OCI-LY3 (cell line): ENCODE results near the gene MEIS3.

ENCODE experiments used
- H2AFZ ChIP-seq: fragments of 200-600, 300-600 bp; shearing (Covaris generic); 2 replicates; pipeline ENCODE4 v1.6.0; 2014; ENCODE audit warnings: antibody characterized with exemption, low read depth, low read length
- H3K27ac ChIP-seq: fragments of 200-600, 300-600 bp; sonication (generic); 2 replicates; pipeline ENCODE4 v1.5.1; 2014; ENCODE audit warnings: mild to moderate bottlenecking, low read length, moderate library complexity, mixed read lengths
- H3K27me3 ChIP-seq: fragments of 200-600, 300-600 bp; sonication (generic); 2 replicates; pipeline ENCODE4 v1.6.1; 2014; ENCODE audit warnings: low read depth, low read length, mixed read lengths
- H3K36me3 ChIP-seq: fragments of 200-600, 300-600 bp; sonication (generic); replicated peaks from 2 replicates; pipeline ENCODE3; 2014; ENCODE audit warnings: low read depth, low read length, mixed read lengths
- H3K4me1 ChIP-seq: fragments of 300-600, 200-600 bp; sonication (generic); 2 replicates; pipeline ENCODE4 v1.6.1; 2014; ENCODE audit warnings: low read length, mixed read lengths
- H3K4me2 ChIP-seq: fragments of 200-600, 300-600 bp; sonication (generic); 2 replicates; pipeline ENCODE4 v1.6.1; 2014; ENCODE audit warnings: low read length, mixed read lengths
- H3K4me3 ChIP-seq: fragments of 300-600, 200-600 bp; sonication (generic); 2 replicates; pipeline ENCODE4 v1.5.1; 2014; ENCODE audit warnings: antibody characterized with exemption, mild to moderate bottlenecking, low read length, moderate library complexity
- H3K79me2 ChIP-seq: fragments of 300-600, 200-600 bp; shearing (Covaris generic); 2 replicates; pipeline ENCODE4 v1.6.1; 2014; ENCODE audit warnings: mild to moderate bottlenecking, low read length, mixed read lengths
- H3K9ac ChIP-seq: fragments of 300-600, 200-600 bp; shearing (Covaris generic); 2 replicates; pipeline ENCODE4 v1.6.0; 2014; ENCODE audit warnings: mild to moderate bottlenecking, low read length, moderate library complexity
- H3K9me3 ChIP-seq: fragments of 200-600, 300-600 bp; shearing (Covaris generic); 2 replicates; pipeline ENCODE4 v1.6.1; 2014; ENCODE audit warnings: low read length, mixed read lengths; ENCODE audit not compliant: insufficient read depth
- H4K20me1 ChIP-seq: fragments of 200-600, 300-600 bp; sonication (generic); 2 replicates; pipeline ENCODE4 v1.6.1; 2016; ENCODE audit warnings: low read length, mixed read lengths; ENCODE audit not compliant: insufficient read depth
- EZH2phosphoT487 ChIP-seq: fragments of 200-600 bp; shearing (Covaris generic); IDR thresholded peaks from 2 replicates; pipeline ENCODE4 v1.6.1; 2018; ENCODE audit warnings: antibody characterized with exemption, mixed run types, low read depth
- TF ChIP-seq, protein P1 (sequence below): fragments of 200-600, 300-600 bp; sonication (generic); IDR thresholded peaks from 2 replicates; pipeline ENCODE4 v1.5.1; 2014; ENCODE audit warnings: antibody characterized with exemption, low read length, low read depth

Gene MEIS3

GRCh38 chr19:47447470-47448359 is 28.4 kb upstream of the MEIS3 start:
- no peaks in the 10 kb centered on the region for H3K9me3 ChIP-seq
- TF ChIP-seq, protein P1, sequence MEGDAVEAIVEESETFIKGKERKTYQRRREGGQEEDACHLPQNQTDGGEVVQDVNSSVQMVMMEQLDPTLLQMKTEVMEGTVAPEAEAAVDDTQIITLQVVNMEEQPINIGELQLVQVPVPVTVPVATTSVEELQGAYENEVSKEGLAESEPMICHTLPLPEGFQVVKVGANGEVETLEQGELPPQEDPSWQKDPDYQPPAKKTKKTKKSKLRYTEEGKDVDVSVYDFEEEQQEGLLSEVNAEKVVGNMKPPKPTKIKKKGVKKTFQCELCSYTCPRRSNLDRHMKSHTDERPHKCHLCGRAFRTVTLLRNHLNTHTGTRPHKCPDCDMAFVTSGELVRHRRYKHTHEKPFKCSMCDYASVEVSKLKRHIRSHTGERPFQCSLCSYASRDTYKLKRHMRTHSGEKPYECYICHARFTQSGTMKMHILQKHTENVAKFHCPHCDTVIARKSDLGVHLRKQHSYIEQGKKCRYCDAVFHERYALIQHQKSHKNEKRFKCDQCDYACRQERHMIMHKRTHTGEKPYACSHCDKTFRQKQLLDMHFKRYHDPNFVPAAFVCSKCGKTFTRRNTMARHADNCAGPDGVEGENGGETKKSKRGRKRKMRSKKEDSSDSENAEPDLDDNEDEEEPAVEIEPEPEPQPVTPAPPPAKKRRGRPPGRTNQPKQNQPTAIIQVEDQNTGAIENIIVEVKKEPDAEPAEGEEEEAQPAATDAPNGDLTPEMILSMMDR = no peak
- TF ChIP-seq EZH2phosphoT487 = no peak
- H3K4me1 ChIP-seq = no peaks in the 10 kb centered on the region
- H3K4me3 ChIP-seq = no peak overlapping the region
- H3K4me2 ChIP-seq = no peak overlapping the region
- H3K27me3 ChIP-seq = peaks cover 59% of the 10 kb centered on the region
- no peak overlapping the region for H3K9ac ChIP-seq
- no peaks in the 10 kb centered on the region for H3K36me3 ChIP-seq
- peaks cover 5% of the 10 kb centered on the region; the same call in 1 of the 2 replicates for H4K20me1 ChIP-seq
- H3K79me2 ChIP-seq = no peaks in the 10 kb centered on the region
- H3K27ac ChIP-seq = no peak overlapping the region
- H2AFZ ChIP-seq = no peak overlapping the region

DNA sequence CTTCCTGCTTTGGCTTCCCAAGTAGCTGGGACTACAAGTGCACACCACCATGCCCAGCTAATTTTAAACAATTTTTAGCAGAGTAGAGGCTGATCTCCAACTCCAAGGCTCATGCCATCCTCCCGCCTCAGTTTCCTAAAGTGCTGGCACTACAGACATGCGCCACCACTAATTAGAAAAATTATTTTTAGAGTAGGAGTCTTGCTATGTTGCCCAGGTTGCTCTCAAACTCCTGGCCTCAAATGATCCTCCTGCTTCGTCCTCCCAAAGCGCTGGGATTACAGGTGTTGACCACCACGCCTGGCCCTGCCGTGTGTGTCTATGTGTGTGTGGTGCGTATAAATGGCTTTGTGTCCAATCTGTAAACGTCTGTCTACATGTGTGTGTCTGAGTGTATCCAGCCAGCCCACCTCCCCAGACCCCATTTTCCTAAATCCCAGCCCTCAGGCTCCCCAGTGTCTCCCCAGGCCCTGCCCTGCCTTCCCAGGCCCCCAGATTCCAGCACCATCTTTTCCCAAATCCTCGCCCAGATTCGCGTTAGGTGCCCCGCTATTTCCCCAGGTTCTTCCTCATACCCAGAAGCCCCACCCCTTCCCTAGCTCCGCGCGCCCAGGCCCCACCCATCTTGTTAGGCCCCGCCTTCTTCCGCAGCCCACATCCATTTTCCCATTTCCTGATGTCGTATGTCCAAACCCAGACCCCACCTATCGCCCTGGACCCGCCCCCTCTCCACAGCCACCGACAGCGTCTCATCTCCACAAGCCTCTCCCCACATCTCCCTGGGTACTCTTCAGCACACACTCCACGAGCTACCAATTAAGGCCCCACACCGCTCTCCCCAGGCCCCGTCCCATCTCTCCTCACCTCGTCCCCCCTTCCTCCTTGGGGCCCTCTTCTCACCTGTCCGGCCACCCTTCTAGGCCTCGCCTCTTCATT is 27.5 kb upstream of the MEIS3 start:
- Histone ChIP-seq H3K27ac (no peak overlapping the region), H2AFZ (no peak overlapping the region), H3K79me2 (no peaks in the 10 kb centered on the region), H3K4me3 (no peak overlapping the region), H3K4me1 (no peaks in the 10 kb centered on the region), H4K20me1 (peaks cover 5% of the 10 kb centered on the region; the same call in 1 of the 2 replicates), H3K4me2 (0 out of 2 replicates have a peak overlapping the region, but pooled peaks have one; percentile 55), H3K9ac (no peak overlapping the region), H3K36me3 (no peaks in the 10 kb centered on the region), H3K9me3 (no peaks in the 10 kb centered on the region), H3K27me3 (peaks cover 59% of the 10 kb centered on the region)
- TF ChIP-seq EZH2phosphoT487 = no peak
- TF ChIP-seq, protein P1 = no peak

GRCh38 chr19:47445937-47446402 is 26.6 kb upstream of the MEIS3 start:
- Histone ChIP-seq H3K4me1 (no peaks in the 10 kb centered on the region), H3K27ac (no peak overlapping the region), H3K27me3 (peaks cover 57% of the 10 kb centered on the region), H3K79me2 (no peaks in the 10 kb centered on the region), H3K36me3 (no peaks in the 10 kb centered on the region), H3K4me2 (peak overlapping the region; percentile 55), H4K20me1 (peaks cover 5% of the 10 kb centered on the region; the same call in 1 of the 2 replicates), H3K9me3 (no peaks in the 10 kb centered on the region), H3K4me3 (peak overlapping the region; percentile 19), H2AFZ (0 out of 2 replicates have a peak overlapping the region, but pooled peaks have one; percentile 49), H3K9ac (no peak overlapping the region)
- no peak for TF ChIP-seq EZH2phosphoT487
- TF ChIP-seq, protein P1 = no peak
